Thymus (tissue), 11 donors: ENCODE data around the gene GPR146. TPM values are rescaled to one million over a fixed set of nuclear protein-coding genes. Genes with fewer than 3 reads are reported as not detected.
A peak's percentile ranks its signal among the peaks of the same experiment; 100 is the strongest.

Experiments used
- DNase-seq, 9 donors: peaks; one replicate each; pipeline ENCODE4 v3.0.0-alpha.2; 2013; ENCODE audit warnings: low spot score in 9 of 9, low read depth in 6 of 9, missing footprints in 1 of 9
- H3K27ac ChIP-seq, 2 donors: one replicate each; pipeline ENCODE4 v1.5.1; 2013; ENCODE audit warnings: control low read depth in 1 of 2, low read depth in 1 of 2, low read length in 1 of 2, mild to moderate bottlenecking in 1 of 2, moderate library complexity in 1 of 2
- H3K27me3 ChIP-seq, 2 donors: one replicate each; pipeline ENCODE4 v1.5.1; 2013; ENCODE audit warnings: low read length in 1 of 2; ENCODE audit not compliant: control insufficient read depth in 2 of 2, insufficient read depth in 1 of 2
- H3K36me3 ChIP-seq, 2 donors: one replicate each; pipeline ENCODE4 v1.5.1; 2013; ENCODE audit warnings: low read length in 1 of 2, mild to moderate bottlenecking in 1 of 2, moderate library complexity in 1 of 2; ENCODE audit not compliant: control insufficient read depth in 2 of 2, insufficient read depth in 2 of 2
- H3K4me1 ChIP-seq, 2 donors: one replicate each; pipeline ENCODE4 v1.5.1; 2013; ENCODE audit warnings: low read length in 2 of 2; ENCODE audit not compliant: control insufficient read depth in 2 of 2, insufficient read depth in 2 of 2
- H3K4me3 ChIP-seq, 2 donors: one replicate each; pipeline ENCODE4 v1.5.1; 2013; ENCODE audit warnings: low read length in 2 of 2, control low read depth in 1 of 2, mild to moderate bottlenecking in 1 of 2
- H3K9me3 ChIP-seq, 2 donors: one replicate each; pipeline ENCODE4 v1.5.1; 2013; ENCODE audit warnings: low read length in 1 of 2, mild to moderate bottlenecking in 1 of 2; ENCODE audit not compliant: control insufficient read depth in 2 of 2, insufficient read depth in 1 of 2
- WGBS: extraction: QIAGEN DNeasy Blood & Tissue Kit; methylation state at CpG from one replicate; pipeline ENCODE4 v1.1.7; 2013; 5-methylcytosine and 5-hydroxymethylcytosine counted together
- polyA plus RNA-seq: library from polyadenylated mRNA; stranded (reverse); fragments of 200-250 nt; gene quantifications from one replicate; pipeline ENCODE4 v1.2.3, GENCODE V29; 2013
- total RNA-seq: library from RNA; stranded (reverse); fragments of 120-200 nt; gene quantifications from one replicate; pipeline ENCODE4 v1.2.4, GENCODE V29; 2013
- donor health status: healthy.

Gene GPR146
- total and polyA plus RNA-seq, 2 donors: 2.7 to 12.6 TPM

GRCh38 chr7:1053816-1054370, 9.5 kb downstream of the GPR146 start:
- H3K9me3 ChIP-seq: peaks cover 0 to 1% of the 10 kb centered on the region in 2 donors
- 90% methylated on average over 17 of the region's 17 CpGs for WGBS
- H3K36me3 ChIP-seq: peaks cover 0 to 4% of the 10 kb centered on the region in 2 donors
- no peak overlapping the region for H3K4me3 ChIP-seq
- no peak overlapping the region for H3K27ac ChIP-seq
- no peak for DNase-seq
- H3K27me3 ChIP-seq: peaks cover 0 to 24% of the 10 kb centered on the region in 2 donors
- peaks cover 14 to 66% of the 10 kb centered on the region in 2 donors for H3K4me1 ChIP-seq

- Histone ChIP-seq H3K27me3 (peaks cover 0 to 26% of the 10 kb centered on the region in 2 donors), H3K4me1 (peaks cover 9 to 63% of the 10 kb centered on the region in 2 donors), H3K27ac (no peak overlapping the region), H3K9me3 (no peaks in the 10 kb centered on the region), H3K36me3 (peaks cover 0 to 4% of the 10 kb centered on the region in 2 donors), H3K4me3 (no peak overlapping the region)
- DNase-seq: no peak
- WGBS: 81% methylated on average over 25 of the region's 25 CpGs
Measured at GRCh38 chr7:1054438-1054837, 10.1 kb downstream of the GPR146 start.

- Histone ChIP-seq H3K4me3 (peak overlapping the region; percentile 11 to 39), H3K4me1 (peaks cover 6 to 59% of the 10 kb centered on the region in 2 donors), H3K9me3 (no peaks in the 10 kb centered on the region), H3K36me3 (peaks cover 0 to 4% of the 10 kb centered on the region in 2 donors), H3K27ac (peak overlapping the region in 1 of 2 donors; percentile 25), H3K27me3 (peaks cover 0 to 27% of the 10 kb centered on the region in 2 donors)
- peak in 7 of 9 donors; percentile 44 to 86 (median 67) for DNase-seq
- WGBS: 21% methylated on average over 32 of the region's 32 CpGs
Measured at GRCh38 chr7:1054861-1055450, 10.6 kb downstream of the GPR146 start.

GRCh38 chr7:1055491-1055955, 11.2 kb downstream of the GPR146 start:
- peak in 1 of 9 donors; percentile 40 for DNase-seq
- WGBS: 19% methylated on average over 15 of the region's 15 CpGs

GRCh38 chr7:1055956-1056784, 11.8 kb downstream of the GPR146 start:
- peak in 1 of 9 donors; percentile 38 for DNase-seq

More at GRCh38 chr7:1055491-1055955, 11.2 kb downstream of the GPR146 start:
- peak overlapping the region; percentile 11 to 39 for H3K4me3 ChIP-seq
- H3K9me3 ChIP-seq: no peaks in the 10 kb centered on the region
- peaks cover 0 to 33% of the 10 kb centered on the region in 2 donors for H3K27me3 ChIP-seq
- H3K27ac ChIP-seq: no peak overlapping the region
- peaks cover 0 to 4% of the 10 kb centered on the region in 2 donors for H3K36me3 ChIP-seq
- H3K4me1 ChIP-seq: peaks cover 6 to 59% of the 10 kb centered on the region in 2 donors

GRCh38 chr7:1056785-1057410, 12.6 kb downstream of the GPR146 start:
- no peak overlapping the region for H3K4me3 ChIP-seq
- H3K4me1 ChIP-seq: peaks cover 6 to 65% of the 10 kb centered on the region in 2 donors
- no peak overlapping the region for H3K27ac ChIP-seq
- no peaks in the 10 kb centered on the region for H3K9me3 ChIP-seq
- DNase-seq: no peak
- H3K27me3 ChIP-seq: peaks cover 2 to 46% of the 10 kb centered on the region in 2 donors
- WGBS: 96% methylated on average over 27 of the region's 27 CpGs
- peaks cover 0 to 4% of the 10 kb centered on the region in 2 donors for H3K36me3 ChIP-seq

More at GRCh38 chr7:1055956-1056784, 11.8 kb downstream of the GPR146 start:
- Histone ChIP-seq H3K36me3 (peaks cover 0 to 4% of the 10 kb centered on the region in 2 donors), H3K27me3 (peaks cover 0 to 39% of the 10 kb centered on the region in 2 donors), H3K27ac (no peak overlapping the region), H3K4me1 (peaks cover 6 to 61% of the 10 kb centered on the region in 2 donors), H3K4me3 (peak overlapping the region in 1 of 2 donors; percentile 39), H3K9me3 (no peaks in the 10 kb centered on the region)
- WGBS: 42% methylated on average over 36 of the region's 36 CpGs

- Histone ChIP-seq H3K27me3 (peaks cover 2 to 51% of the 10 kb centered on the region in 2 donors), H3K4me1 (peaks cover 6 to 62% of the 10 kb centered on the region in 2 donors), H3K27ac (no peak overlapping the region), H3K36me3 (peaks cover 0 to 4% of the 10 kb centered on the region in 2 donors), H3K9me3 (no peaks in the 10 kb centered on the region), H3K4me3 (no peak overlapping the region)
- DNase-seq: no peak
- WGBS: 98% methylated on average over 62 of the region's 62 CpGs
Measured at GRCh38 chr7:1057416-1058291, 13.3 kb downstream of the GPR146 start.

- Histone ChIP-seq H3K27me3 (peaks cover 2 to 52% of the 10 kb centered on the region in 2 donors), H3K27ac (no peak overlapping the region), H3K9me3 (no peaks in the 10 kb centered on the region), H3K36me3 (peaks cover 0 to 4% of the 10 kb centered on the region in 2 donors), H3K4me3 (no peak overlapping the region), H3K4me1 (peaks cover 6 to 59% of the 10 kb centered on the region in 2 donors)
- no peak for DNase-seq
- 97% methylated on average over 13 of the region's 13 CpGs for WGBS
Measured at GRCh38 chr7:1058311-1058710, 14.0 kb downstream of the GPR146 start.
